Uterus (tissue), 2 donors: ENCODE data around the gene ABHD3.

Experiments
- CTCF ChIP-seq, 4 experiments: fragments of 200-600 bp in 2 of 4; fragments of 450-650 bp in 2 of 4; sonication (generic) in 2 of 4; IDR thresholded peaks; one replicate each; pipeline ENCODE4 v1.5.1; 2016 to 2019; ENCODE audit warnings: antibody characterized with exemption in 4 of 4, mild to moderate bottlenecking in 2 of 4, moderate library complexity in 1 of 4
- POLR2A ChIP-seq, 2 donors: fragments of 450-650 bp; IDR thresholded peaks; one replicate each; pipeline ENCODE4 v1.6.1; 2016; ENCODE audit warnings: antibody characterized with exemption in 2 of 2, mild to moderate bottlenecking in 1 of 2, moderate library complexity in 1 of 2

GRCh38 chr18:21702602-21703001, 2.0 kb downstream of the ABHD3 start:
- TF ChIP-seq CTCF (IDR thresholded peaks at IDR 0.05) (no peak), POLR2A (IDR thresholded peaks at IDR 0.05) (no peak)
